ENCODE data around the gene HDAC4.
"Not testable (repeated sequence)": the region's sequence is repeated elsewhere in the genome, so short reads cannot be mapped to it uniquely, and the experiment has no call there.

The HDAC4 gene

GRCh38 chr2:239400596-239401066, at the start of gene HDAC4:
Gene HDAC4, minus strand, starts transcription at chr2:239401020. Its CDS starts 48,321 bp downstream, at chr2:239352699.
- DNase-seq, result no peak

- DNase-seq, result not testable (repeated sequence)
These were observed 48.6 kb upstream of the HDAC4 start for GRCh38 chr2:239449468-239449867.

- no peak for DNase-seq
These were observed 45.1 kb upstream of the HDAC4 start for GRCh38 chr2:239445771-239446524.

- DNase-seq, result no peak
These were observed 44.1 kb upstream of the HDAC4 start for GRCh38 chr2:239444626-239445577.

- DNase-seq, result no peak
These were observed 43.1 kb upstream of the HDAC4 start for GRCh38 chr2:239443666-239444567.

GRCh38 chr2:239443102-239443620, 42.3 kb upstream of the HDAC4 start:
- DNase-seq, result no peak

- DNase-seq, result no peak
These were observed 41.4 kb upstream of the HDAC4 start for GRCh38 chr2:239442192-239442591.

GRCh38 chr2:239441261-239442078, 40.6 kb upstream of the HDAC4 start:
- DNase-seq, result no peak

- no peak for DNase-seq
These were observed 39.7 kb upstream of the HDAC4 start for GRCh38 chr2:239440511-239440959.

GRCh38 chr2:239439754-239440315, 39.0 kb upstream of the HDAC4 start:
- no peak for DNase-seq

GRCh38 chr2:239438995-239439753, 38.4 kb upstream of the HDAC4 start:
- no peak for DNase-seq

GRCh38 chr2:239438368-239438767, 37.5 kb upstream of the HDAC4 start:
- no peak for DNase-seq

- DNase-seq, result no peak
These were observed 36.0 kb upstream of the HDAC4 start for GRCh38 chr2:239436669-239437335.

- DNase-seq, result no peak
These were observed 35.3 kb upstream of the HDAC4 start for GRCh38 chr2:239436076-239436475.

- DNase-seq, result no peak
These were observed 33.1 kb upstream of the HDAC4 start for GRCh38 chr2:239433777-239434403.

GRCh38 chr2:239432174-239432573, 31.4 kb upstream of the HDAC4 start:
- no peak for DNase-seq

- DNase-seq, result no peak
These were observed 30.7 kb upstream of the HDAC4 start for GRCh38 chr2:239431536-239431935.

GRCh38 chr2:239429473-239430350, 28.9 kb upstream of the HDAC4 start:
- no peak for DNase-seq

Data from DMS153 (cell line).